ENCODE measurements around the gene BACH2.

BACH2 gene

DNA sequence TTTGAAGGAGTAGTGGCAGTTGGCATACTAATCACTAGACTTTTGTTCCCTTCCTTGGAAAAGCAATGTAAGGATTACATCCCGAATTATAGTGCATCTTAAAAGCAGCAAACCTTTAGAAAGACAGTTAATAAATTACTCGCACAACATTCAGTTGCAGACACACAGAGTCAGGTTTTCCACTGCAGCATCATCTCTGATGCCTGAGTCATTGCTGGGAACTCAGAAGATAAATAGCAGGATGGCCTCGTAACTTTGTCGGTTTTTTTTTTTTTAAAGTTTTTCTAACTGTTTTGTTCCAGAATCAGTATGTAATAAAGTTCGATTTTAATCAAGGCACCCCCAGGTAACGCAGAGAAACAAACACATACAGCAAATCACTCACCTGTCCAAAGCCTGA, 368.0 kb downstream of the BACH2 start:
- TF ChIP-seq, protein P1, sequence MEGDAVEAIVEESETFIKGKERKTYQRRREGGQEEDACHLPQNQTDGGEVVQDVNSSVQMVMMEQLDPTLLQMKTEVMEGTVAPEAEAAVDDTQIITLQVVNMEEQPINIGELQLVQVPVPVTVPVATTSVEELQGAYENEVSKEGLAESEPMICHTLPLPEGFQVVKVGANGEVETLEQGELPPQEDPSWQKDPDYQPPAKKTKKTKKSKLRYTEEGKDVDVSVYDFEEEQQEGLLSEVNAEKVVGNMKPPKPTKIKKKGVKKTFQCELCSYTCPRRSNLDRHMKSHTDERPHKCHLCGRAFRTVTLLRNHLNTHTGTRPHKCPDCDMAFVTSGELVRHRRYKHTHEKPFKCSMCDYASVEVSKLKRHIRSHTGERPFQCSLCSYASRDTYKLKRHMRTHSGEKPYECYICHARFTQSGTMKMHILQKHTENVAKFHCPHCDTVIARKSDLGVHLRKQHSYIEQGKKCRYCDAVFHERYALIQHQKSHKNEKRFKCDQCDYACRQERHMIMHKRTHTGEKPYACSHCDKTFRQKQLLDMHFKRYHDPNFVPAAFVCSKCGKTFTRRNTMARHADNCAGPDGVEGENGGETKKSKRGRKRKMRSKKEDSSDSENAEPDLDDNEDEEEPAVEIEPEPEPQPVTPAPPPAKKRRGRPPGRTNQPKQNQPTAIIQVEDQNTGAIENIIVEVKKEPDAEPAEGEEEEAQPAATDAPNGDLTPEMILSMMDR (IDR thresholded peaks at IDR 0.05; ENCODE audit: low read depth, low read length): no peak

DNA sequence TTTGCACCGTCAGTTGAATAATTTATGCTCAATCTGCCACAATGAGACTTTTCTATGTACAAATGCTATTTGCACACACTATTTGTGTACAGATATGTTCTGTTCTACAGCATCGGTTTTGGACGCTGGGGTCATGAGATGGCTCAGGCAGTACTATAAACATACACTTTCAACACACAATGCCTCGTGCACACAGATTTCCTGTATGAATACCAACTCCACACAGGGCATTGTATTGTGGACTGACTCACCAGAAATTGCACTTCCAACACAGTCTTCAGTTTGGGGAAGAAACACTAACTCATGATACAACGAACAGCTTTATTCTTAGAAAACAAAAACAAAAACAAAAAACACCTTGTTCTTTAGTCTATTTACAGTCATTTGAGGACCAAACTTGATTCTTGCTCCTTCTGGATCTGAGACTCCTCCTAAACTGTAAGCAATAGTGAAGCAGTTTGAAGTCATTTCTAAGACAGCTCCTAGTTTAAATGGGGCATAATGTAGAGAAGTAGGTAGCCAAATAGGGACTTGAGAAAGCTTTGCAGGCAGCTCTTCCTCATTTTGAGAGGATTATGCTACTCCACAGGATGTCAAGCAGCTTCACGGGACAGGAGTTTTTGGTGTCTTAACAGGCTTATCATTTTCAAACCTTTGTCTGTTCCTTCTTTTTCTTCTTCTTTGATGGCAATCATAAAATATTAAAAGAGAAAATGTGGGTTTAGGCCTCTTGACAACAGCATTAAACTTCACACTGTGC, 368.7 kb downstream of the BACH2 start:
- TF ChIP-seq, protein P1 (IDR thresholded peaks at IDR 0.05; ENCODE audit: low read depth, low read length): no peak
- no peak overlapping the region for H3K4me3 ChIP-seq (ENCODE audit: low read depth, low read length)

More for the DNA sequence above, 368.0 kb downstream of the BACH2 start:
- no peak overlapping the region for H3K4me3 ChIP-seq (ENCODE audit: low read depth, low read length)

GRCh38 chr6:89927264-89927663, 369.4 kb downstream of the BACH2 start:
- TF ChIP-seq, protein P1 (IDR thresholded peaks at IDR 0.05; ENCODE audit: low read depth, low read length): no peak
- no peak overlapping the region for H3K4me3 ChIP-seq (ENCODE audit: low read depth, low read length)

GRCh38 chr6:89925826-89926225, 370.8 kb downstream of the BACH2 start:
- H3K4me3 ChIP-seq (ENCODE audit: low read depth, low read length): no peak overlapping the region
- TF ChIP-seq, protein P1 (IDR thresholded peaks at IDR 0.05; ENCODE audit: low read depth, low read length): no peak

DNA sequence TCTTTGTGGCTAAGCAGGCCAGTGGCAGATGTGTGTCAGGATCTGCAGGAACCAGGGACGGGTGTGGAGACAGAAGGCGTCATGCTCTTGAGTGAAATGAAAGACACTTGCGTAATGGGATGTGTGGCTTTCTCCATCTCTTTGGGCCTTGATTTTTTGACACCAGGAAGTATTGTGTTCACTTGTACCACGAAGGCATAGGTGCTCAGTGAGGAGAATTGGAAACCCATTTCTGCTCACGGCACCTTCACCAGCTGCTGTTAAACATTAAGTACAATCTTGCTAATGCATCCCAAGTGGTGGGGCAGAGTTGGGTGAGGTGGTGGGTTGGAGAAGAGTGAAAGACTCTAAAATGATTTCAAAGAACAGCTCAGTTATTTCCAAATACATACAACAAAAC, 372.4 kb downstream of the BACH2 start:
- no peak overlapping the region for H3K4me3 ChIP-seq (ENCODE audit: low read depth, low read length)
- TF ChIP-seq, protein P1 (IDR thresholded peaks at IDR 0.05; ENCODE audit: low read depth, low read length): no peak

DNA sequence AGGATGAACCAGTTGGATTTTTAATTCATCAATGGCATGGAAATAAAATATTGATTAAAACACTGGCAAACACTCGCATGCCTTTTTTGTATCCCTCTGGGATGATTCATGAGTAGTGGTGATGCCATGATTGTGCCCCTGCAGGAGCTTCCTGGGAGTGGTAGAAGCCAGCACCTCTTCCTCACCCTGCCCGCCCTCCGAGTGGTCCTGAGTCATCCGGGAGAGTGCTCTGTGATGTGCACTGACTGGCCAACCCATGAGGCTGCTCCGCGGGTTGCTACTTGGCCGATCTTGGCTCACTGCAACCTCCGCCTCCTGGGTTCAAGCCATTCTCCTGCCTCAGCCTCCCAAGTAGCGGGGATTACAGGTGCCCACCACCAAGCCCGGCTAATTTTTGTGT, 375.0 kb downstream of the BACH2 start:
- TF ChIP-seq, protein P1 (IDR thresholded peaks at IDR 0.05; ENCODE audit: low read depth, low read length): no peak
- H3K4me3 ChIP-seq (ENCODE audit: low read depth, low read length): no peak overlapping the region

GRCh38 chr6:89921197-89921596, 375.4 kb downstream of the BACH2 start:
- TF ChIP-seq, protein P1 (IDR thresholded peaks at IDR 0.05; ENCODE audit: low read depth, low read length): no peak

More at GRCh38 chr6:89921197-89921596, 375.4 kb downstream of the BACH2 start:
- H3K4me3 ChIP-seq (ENCODE audit: low read depth, low read length): no peak overlapping the region
